Measurements from ENCODE around the gene IER5L. TPM values are rescaled to one million over a fixed set of nuclear protein-coding genes. Genes with fewer than 3 reads are reported as not detected.
A peak's percentile ranks its signal among the peaks of the same experiment; 100 is the strongest.

IER5L gene
- under 1 TPM in 2 of 6 donors, not detected in 4; 0.09 TPM for polyA plus RNA-seq (ENCODE audit: low read depth in 6 of 6)

GRCh38 chr9:129177791-129178567, at the start of gene IER5L:
IER5L (minus strand) TSS chr9:129178261; CDS start chr9:129178052, 209 bp downstream.
- Mint-ChIP-seq H3K4me3 (peak within 1 kb of the TSS; percentile 84 to 94 (median 90)), H3K27ac (peak within 1 kb of the TSS in 3 of 6 donors; percentile 21 to 66 (median 26)), H3K36me3 (no peaks in the 10 kb centered on the region), H3K4me1 (peaks cover 5 to 19% (median 9%) of the 10 kb centered on the region in 3 donors), H3K27me3 (peaks cover 13 to 42% (median 29%) of the 10 kb centered on the region in 3 donors), H3K9me3 (no peaks in the 10 kb centered on the region)
- DNase-seq (peak; percentile 93), ATAC-seq (ENCODE audit: low read depth in 2 of 2) (peak; percentile 90 to 94)

DNA sequence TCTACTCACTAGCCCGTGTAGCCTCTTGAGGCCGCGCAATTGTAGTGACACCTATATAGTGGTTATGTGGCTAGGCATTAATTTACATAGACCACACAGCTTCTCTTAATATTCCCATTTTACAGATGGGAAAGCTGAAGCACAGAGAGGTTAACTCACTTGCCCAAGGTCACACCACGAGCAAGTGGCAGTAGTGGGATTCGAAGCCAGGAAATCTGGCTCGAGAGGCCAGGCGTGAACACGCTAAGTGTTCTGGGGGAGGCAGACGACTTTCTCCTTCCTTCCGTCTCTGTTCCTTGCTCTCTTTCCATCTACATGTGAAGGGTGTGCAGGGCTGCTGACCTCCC, 49.8 kb upstream of the IER5L start:
- ATAC-seq (ENCODE audit: low read depth in 2 of 2): no peak

DNA sequence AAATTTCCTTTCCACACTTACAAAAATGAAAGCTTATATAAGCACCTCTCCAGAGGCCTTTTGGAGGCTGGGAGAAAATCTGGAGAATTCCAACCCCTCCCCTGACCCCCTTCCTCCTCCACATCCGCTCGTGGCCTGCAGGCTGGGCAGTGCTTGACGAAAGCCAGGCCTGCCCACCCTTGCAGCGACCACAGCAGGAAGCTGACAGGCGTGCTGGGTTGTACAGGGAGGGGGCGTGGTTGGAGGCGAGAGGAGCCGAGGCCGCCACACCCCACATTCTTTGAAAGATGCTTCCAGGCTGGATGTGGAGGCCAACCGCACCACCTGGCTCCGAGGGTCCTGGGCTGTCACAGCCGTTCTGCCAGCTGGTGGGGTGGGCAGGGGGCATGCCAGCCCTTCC, 47.8 kb upstream of the IER5L start:
- DNase-seq (no peak), ATAC-seq (ENCODE audit: low read depth in 2 of 2) (no peak)
- Mint-ChIP-seq H3K9me3 (peaks cover 0 to 3% (median 0%) of the 10 kb centered on the region in 7 donors), H3K27ac (peak overlapping the region in 1 of 6 donors; percentile 14), H3K4me3 (no peak overlapping the region), H3K27me3 (peaks cover 22 to 84% (median 74%) of the 10 kb centered on the region in 3 donors), H3K36me3 (no peaks in the 10 kb centered on the region), H3K4me1 (peaks cover 5 to 10% (median 6%) of the 10 kb centered on the region in 3 donors)

More for the DNA sequence above, 49.8 kb upstream of the IER5L start:
- Mint-ChIP-seq H3K36me3 (peaks cover 0 to 4% of the 10 kb centered on the region in 2 donors), H3K9me3 (peaks cover 0 to 6% (median 1%) of the 10 kb centered on the region in 7 donors), H3K27ac (no peak overlapping the region), H3K4me3 (no peak overlapping the region), H3K27me3 (peaks cover 20 to 79% (median 68%) of the 10 kb centered on the region in 3 donors), H3K4me1 (no peaks in the 10 kb centered on the region)
- no peak for DNase-seq

- H3K36me3 Mint-ChIP-seq: no peaks in the 10 kb centered on the region
- peaks cover 24 to 87% (median 77%) of the 10 kb centered on the region in 3 donors for H3K27me3 Mint-ChIP-seq
- ATAC-seq (ENCODE audit: low read depth in 2 of 2) (no peak), DNase-seq (no peak)
- H3K27ac Mint-ChIP-seq: no peak overlapping the region
- H3K9me3 Mint-ChIP-seq: peaks cover 0 to 3% (median 0%) of the 10 kb centered on the region in 7 donors
- peaks cover 8 to 10% (median 9%) of the 10 kb centered on the region in 3 donors for H3K4me1 Mint-ChIP-seq
- no peak overlapping the region for H3K4me3 Mint-ChIP-seq
Observed at GRCh38 chr9:129225490-129225778, 47.4 kb upstream of the IER5L start.

- Mint-ChIP-seq H3K27ac (peak overlapping the region in 2 of 6 donors; percentile 50 to 52), H3K4me3 (peak overlapping the region in 1 of 8 donors; percentile 41), H3K4me1 (peaks cover 8 to 10% (median 9%) of the 10 kb centered on the region in 3 donors), H3K36me3 (no peaks in the 10 kb centered on the region), H3K9me3 (peaks cover 0 to 3% (median 0%) of the 10 kb centered on the region in 7 donors), H3K27me3 (peaks cover 24 to 87% (median 76%) of the 10 kb centered on the region in 3 donors)
- DNase-seq (no peak), ATAC-seq (ENCODE audit: low read depth in 2 of 2) (no peak)
Observed at GRCh38 chr9:129224618-129225489, 46.8 kb upstream of the IER5L start.

- peaks cover 19 to 86% (median 76%) of the 10 kb centered on the region in 3 donors for H3K27me3 Mint-ChIP-seq
- H3K4me1 Mint-ChIP-seq: peaks cover 8 to 10% (median 9%) of the 10 kb centered on the region in 3 donors
- H3K36me3 Mint-ChIP-seq: no peaks in the 10 kb centered on the region
- no peak overlapping the region for H3K4me3 Mint-ChIP-seq
- H3K27ac Mint-ChIP-seq: no peak overlapping the region
- no peaks in the 10 kb centered on the region for H3K9me3 Mint-ChIP-seq
- ATAC-seq (ENCODE audit: low read depth in 2 of 2) (no peak), DNase-seq (no peak)
Observed at GRCh38 chr9:129223551-129224208, 45.6 kb upstream of the IER5L start.

GRCh38 chr9:129222819-129223218, 44.8 kb upstream of the IER5L start:
- Mint-ChIP-seq H3K9me3 (no peaks in the 10 kb centered on the region), H3K27ac (no peak overlapping the region), H3K36me3 (no peaks in the 10 kb centered on the region), H3K4me1 (peaks cover 8 to 10% (median 9%) of the 10 kb centered on the region in 3 donors), H3K27me3 (peaks cover 16 to 83% (median 76%) of the 10 kb centered on the region in 3 donors), H3K4me3 (no peak overlapping the region)
- DNase-seq: no peak
- no peak for ATAC-seq (ENCODE audit: low read depth in 2 of 2)

DNA sequence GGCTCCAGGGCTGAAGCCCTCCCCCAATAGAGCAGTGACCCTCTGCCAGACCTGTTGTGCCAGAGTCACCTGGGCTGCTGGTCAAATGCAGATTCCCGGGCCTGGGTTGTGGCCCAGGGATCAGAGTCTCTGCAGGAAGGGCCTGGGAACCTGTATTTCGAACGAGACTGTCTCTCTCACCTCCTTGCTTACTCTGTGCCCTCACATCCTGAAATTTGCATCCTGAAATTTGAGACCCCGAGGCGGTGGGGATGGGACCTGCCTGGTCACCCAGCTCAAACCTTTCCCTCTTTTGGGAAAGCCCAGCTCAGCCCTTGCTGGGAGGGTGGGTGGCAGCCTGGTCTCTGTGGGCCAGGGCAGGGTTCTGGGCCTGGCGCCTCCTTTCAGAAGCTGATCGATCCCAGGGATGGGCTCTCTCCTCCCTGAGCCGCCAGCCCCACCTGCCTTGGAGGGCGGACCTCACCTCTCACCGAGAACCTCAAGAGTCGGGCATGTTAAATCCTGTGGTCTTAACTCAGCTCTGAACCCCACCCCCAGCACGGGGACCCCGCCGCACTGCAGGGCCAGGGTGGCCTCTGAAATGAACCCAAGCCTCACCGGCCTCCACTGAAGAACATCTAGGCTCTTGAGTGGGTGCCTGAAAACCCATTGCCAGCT, 44.0 kb upstream of the IER5L start:
- Mint-ChIP-seq H3K4me1 (peaks cover 8 to 10% (median 9%) of the 10 kb centered on the region in 3 donors), H3K27ac (peak overlapping the region in 1 of 6 donors; percentile 44), H3K4me3 (no peak overlapping the region), H3K9me3 (no peaks in the 10 kb centered on the region), H3K36me3 (no peaks in the 10 kb centered on the region), H3K27me3 (peaks cover 16 to 78% (median 69%) of the 10 kb centered on the region in 3 donors)
- DNase-seq (no peak), ATAC-seq (ENCODE audit: low read depth in 2 of 2) (no peak)

DNA sequence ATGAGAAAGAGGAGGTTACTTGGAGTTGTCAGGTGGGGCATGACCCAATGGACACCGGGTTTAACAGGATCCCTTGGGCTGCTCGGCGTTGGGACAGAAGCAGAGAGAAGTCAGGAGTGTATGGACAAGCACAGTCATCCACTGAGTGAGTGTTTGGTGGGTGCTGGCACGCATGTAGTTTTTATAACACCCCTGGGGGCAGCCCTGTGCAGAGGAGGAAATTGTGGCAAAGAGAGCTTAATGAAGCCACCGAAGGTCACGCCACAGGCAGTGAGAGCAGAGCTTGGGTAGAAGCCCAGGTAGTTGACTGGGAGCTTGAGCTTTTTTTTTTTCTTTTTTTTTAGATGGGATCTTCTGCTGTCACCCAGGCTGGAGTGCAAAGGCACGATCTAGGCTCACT, 43.2 kb upstream of the IER5L start:
- Mint-ChIP-seq H3K9me3 (no peaks in the 10 kb centered on the region), H3K27ac (peak overlapping the region in 1 of 6 donors; percentile 68), H3K36me3 (no peaks in the 10 kb centered on the region), H3K4me3 (peak overlapping the region in 1 of 8 donors; percentile 50), H3K27me3 (peaks cover 16 to 80% (median 70%) of the 10 kb centered on the region in 3 donors), H3K4me1 (peaks cover 8 to 10% (median 9%) of the 10 kb centered on the region in 3 donors)
- ATAC-seq (ENCODE audit: low read depth in 2 of 2) (peak; percentile 56 to 64), DNase-seq (no peak)

DNA sequence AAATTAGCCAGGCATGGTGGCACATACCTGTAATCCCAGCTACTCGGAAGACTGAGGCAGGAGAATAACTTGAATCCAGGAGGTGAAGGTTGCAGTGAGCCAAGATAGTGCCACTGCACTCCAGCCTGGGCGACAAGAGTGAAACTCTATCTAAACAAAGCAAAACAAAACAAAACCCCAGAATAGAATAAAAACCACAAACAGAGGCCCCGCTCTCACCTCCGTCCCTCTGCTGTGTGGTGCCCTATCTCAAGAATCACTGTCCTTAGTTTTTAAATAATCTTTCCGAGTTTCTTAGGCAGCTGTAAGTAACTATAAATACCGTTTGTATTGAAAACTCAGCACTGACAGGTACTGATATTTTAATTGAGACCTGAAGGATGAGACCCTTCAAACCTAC, 42.7 kb upstream of the IER5L start:
- DNase-seq: no peak
- ATAC-seq (ENCODE audit: low read depth in 2 of 2): no peak
- Mint-ChIP-seq H3K27ac (peak overlapping the region in 2 of 6 donors; percentile 68 to 78), H3K4me1 (peaks cover 8 to 10% (median 9%) of the 10 kb centered on the region in 3 donors), H3K27me3 (peaks cover 16 to 80% (median 70%) of the 10 kb centered on the region in 3 donors), H3K9me3 (no peaks in the 10 kb centered on the region), H3K36me3 (no peaks in the 10 kb centered on the region), H3K4me3 (no peak overlapping the region)

- no peak overlapping the region for H3K27ac Mint-ChIP-seq
- peaks cover 8 to 10% (median 9%) of the 10 kb centered on the region in 3 donors for H3K4me1 Mint-ChIP-seq
- peaks cover 12 to 71% (median 51%) of the 10 kb centered on the region in 3 donors for H3K27me3 Mint-ChIP-seq
- ATAC-seq (ENCODE audit: low read depth in 2 of 2) (no peak), DNase-seq (no peak)
- no peak overlapping the region for H3K4me3 Mint-ChIP-seq
- H3K9me3 Mint-ChIP-seq: no peaks in the 10 kb centered on the region
- no peaks in the 10 kb centered on the region for H3K36me3 Mint-ChIP-seq
Observed at GRCh38 chr9:129218918-129219317, 40.9 kb upstream of the IER5L start.

DNA sequence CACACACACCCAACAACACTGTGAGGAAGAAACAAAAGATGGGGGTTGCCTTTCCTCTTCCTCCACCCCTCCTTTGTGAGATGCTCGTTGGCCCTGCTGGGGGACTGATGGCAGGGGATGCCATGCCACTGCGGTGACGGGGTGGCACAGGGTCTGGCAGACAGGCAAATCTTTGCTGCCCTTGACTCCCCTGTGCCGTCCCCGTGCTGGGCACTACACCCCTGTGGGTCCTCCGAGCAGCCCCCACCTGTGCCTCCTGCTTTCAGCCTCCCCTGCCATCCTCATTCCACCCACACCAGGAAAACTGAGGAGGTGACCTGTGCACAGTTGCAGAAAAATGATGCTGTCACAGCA, 40.2 kb upstream of the IER5L start:
- no peak overlapping the region for H3K27ac Mint-ChIP-seq
- no peak overlapping the region for H3K4me3 Mint-ChIP-seq
- DNase-seq: no peak
- H3K36me3 Mint-ChIP-seq: no peaks in the 10 kb centered on the region
- ATAC-seq (ENCODE audit: low read depth in 2 of 2): no peak
- no peaks in the 10 kb centered on the region for H3K9me3 Mint-ChIP-seq
- H3K4me1 Mint-ChIP-seq: peaks cover 8 to 10% (median 9%) of the 10 kb centered on the region in 3 donors
- H3K27me3 Mint-ChIP-seq: peaks cover 18 to 68% (median 51%) of the 10 kb centered on the region in 3 donors

Measured in naive B cell (primary cell).